Stimulated activated CD4-positive, alpha-beta T cell treated with anti-CD3 and anti-CD28 coated beads, Interleukin-2, amount 100 ng/mL, for 48 hours (primary cell): ENCODE results near the gene NSMCE3.
A peak's percentile ranks its signal among the peaks of the same experiment; 100 is the strongest.

ENCODE experiments used
- DNase-seq, 2 donors: peaks; one replicate each; pipeline ENCODE4 v3.0.0-alpha.2; 2020

NSMCE3 gene

GRCh38 chr15:29269485-29270168 is at the start of gene NSMCE3:
Gene NSMCE3, minus strand, starts transcription at chr15:29269822. Its CDS starts 117 bp downstream, at chr15:29269705.
- DNase-seq = peak; percentile 86 to 87

GRCh38 chr15:29316422-29316821 is 46.8 kb upstream of the NSMCE3 start:
- no peak for DNase-seq

GRCh38 chr15:29312387-29312786 is 42.8 kb upstream of the NSMCE3 start:
- DNase-seq = no peak

- DNase-seq = no peak
These were observed 42.1 kb upstream of the NSMCE3 start for GRCh38 chr15:29311696-29312095.

GRCh38 chr15:29309139-29309538 is 39.5 kb upstream of the NSMCE3 start:
- DNase-seq = no peak

GRCh38 chr15:29308299-29308698 is 38.7 kb upstream of the NSMCE3 start:
- no peak for DNase-seq

GRCh38 chr15:29305556-29305955 is 35.9 kb upstream of the NSMCE3 start:
- DNase-seq = no peak

- no peak for DNase-seq
These were observed 33.2 kb upstream of the NSMCE3 start for GRCh38 chr15:29302871-29303270.

- no peak for DNase-seq
These were observed 30.2 kb upstream of the NSMCE3 start for GRCh38 chr15:29299784-29300183.

- no peak for DNase-seq
These were observed 29.7 kb upstream of the NSMCE3 start for GRCh38 chr15:29299331-29299730.

- no peak for DNase-seq
These were observed 25.2 kb upstream of the NSMCE3 start for GRCh38 chr15:29294732-29295325.

- DNase-seq = no peak
These were observed 21.6 kb upstream of the NSMCE3 start for GRCh38 chr15:29291067-29291845.

GRCh38 chr15:29289173-29289572 is 19.6 kb upstream of the NSMCE3 start:
- DNase-seq = no peak

- DNase-seq = no peak
These were observed 15.8 kb upstream of the NSMCE3 start for GRCh38 chr15:29285386-29285785.

- DNase-seq = no peak
These were observed 13.8 kb upstream of the NSMCE3 start for GRCh38 chr15:29283381-29283780.

- DNase-seq = no peak
These were observed 10.9 kb upstream of the NSMCE3 start for GRCh38 chr15:29280514-29280913.

- DNase-seq = no peak
These were observed 8.9 kb upstream of the NSMCE3 start for GRCh38 chr15:29278436-29279105.

- no peak for DNase-seq
These were observed 6.7 kb upstream of the NSMCE3 start for GRCh38 chr15:29276366-29276765.

GRCh38 chr15:29275855-29276254 is 6.2 kb upstream of the NSMCE3 start:
- no peak for DNase-seq

- no peak for DNase-seq
These were observed 5.3 kb upstream of the NSMCE3 start for GRCh38 chr15:29274946-29275345.

GRCh38 chr15:29272219-29272618 is 2.6 kb upstream of the NSMCE3 start:
- DNase-seq = no peak

- no peak for DNase-seq
These were observed 1.4 kb upstream of the NSMCE3 start for GRCh38 chr15:29270976-29271375.

- no peak for DNase-seq
These were observed 740 bp upstream of the NSMCE3 start for GRCh38 chr15:29270169-29270955.
